Germinal center (tissue), 1 donor: Measurements from ENCODE around the gene EIF3K.
"Not testable (repeated sequence)": the region's sequence is repeated elsewhere in the genome, so short reads cannot be mapped to it uniquely, and the experiment has no call there.

Experiments used
- DNase-seq: peaks from one replicate; pipeline ENCODE4 v3.0.0; 2012; ENCODE audit warnings: mixed read lengths, low spot score

Gene EIF3K

DNA sequence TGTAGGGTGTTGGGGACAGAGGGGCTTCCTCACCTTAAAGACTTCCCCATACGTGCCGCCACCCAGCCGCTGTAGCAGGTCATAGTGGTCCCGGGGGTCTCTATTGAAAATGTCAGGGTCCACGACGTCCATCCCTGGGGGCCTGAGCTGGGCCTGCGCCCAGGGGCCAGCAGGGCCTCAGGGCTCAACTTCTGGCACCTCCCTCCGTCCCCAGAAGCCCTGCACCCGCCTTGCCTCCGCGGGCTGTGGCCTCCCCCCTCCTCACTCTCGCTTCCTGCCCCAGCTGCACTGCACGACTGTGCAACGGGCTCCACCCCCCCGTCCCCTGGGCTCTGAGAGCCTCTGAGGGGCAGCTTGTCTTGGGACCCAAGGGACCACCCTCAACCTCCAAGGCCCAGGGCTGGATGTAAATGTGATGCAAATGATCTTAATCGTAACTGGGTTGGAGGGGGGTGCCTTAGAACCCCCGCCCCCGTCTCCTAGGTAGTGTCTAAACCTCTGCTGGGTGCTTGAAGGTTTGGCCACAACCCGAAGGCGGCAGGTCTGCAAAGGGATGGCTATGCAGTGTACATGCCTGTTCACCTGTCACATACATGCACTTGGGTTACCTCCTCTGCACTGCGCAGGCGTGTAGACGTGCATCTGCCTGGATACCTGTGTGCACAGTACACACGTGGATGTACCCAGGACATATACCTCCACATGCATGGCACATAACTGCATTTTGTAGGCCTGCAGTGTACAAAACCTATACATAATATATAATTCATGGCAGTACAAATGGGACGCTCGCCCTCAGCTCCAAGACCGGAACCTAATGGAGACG lies 1.0 kb upstream of the EIF3K start, which contains the start of gene MAP4K1:
Gene MAP4K1, minus strand, starts transcription at position 190 of the 826 bp plus-strand sequence. Its CDS starts 58 bp downstream, at position 132.
- peak; percentile 90 for DNase-seq

DNA sequence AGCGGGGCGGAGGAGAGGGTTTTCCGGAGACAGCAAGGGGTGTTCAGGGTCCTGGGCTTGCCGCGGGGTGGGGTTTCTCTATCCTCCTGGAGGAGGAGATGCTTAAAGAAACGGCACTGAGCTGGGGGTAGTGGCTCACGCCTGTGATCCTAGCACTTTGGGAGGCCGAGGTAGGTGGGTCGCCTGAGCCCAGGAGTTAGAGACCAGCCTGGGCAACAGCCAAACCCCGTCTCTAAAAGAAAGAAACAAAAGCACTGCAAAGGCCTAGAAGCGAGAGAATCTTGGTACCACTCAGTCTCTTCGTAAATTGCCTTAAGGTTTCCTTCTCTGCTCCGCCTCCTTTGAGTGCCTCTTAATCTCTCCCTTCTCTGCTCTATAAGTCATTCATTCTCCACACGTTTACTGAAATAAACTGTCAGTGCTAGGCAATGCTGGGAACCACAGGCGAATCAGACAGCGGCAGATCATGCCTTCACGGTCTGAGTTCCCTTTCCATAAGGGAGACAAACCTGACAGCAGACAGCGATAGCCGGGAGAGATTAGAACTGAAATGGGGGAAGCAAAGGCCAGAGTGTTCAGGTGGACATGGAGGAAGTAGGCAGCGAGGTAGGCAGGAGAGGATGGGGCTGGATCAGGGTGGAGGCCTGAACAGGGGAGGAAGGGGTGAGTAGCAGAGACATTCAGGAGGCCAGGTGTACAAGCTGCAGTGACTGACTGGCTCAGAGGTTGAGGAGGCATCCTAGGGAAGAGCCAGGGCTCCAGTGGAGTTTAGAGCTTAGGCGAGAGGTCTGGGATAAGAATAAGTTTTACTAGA lies 580 bp downstream of the EIF3K start:
- DNase-seq: no peak

- no peak for DNase-seq
Observed at GRCh38 chr19:38624822-38625221, 5.8 kb downstream of the EIF3K start.

DNA sequence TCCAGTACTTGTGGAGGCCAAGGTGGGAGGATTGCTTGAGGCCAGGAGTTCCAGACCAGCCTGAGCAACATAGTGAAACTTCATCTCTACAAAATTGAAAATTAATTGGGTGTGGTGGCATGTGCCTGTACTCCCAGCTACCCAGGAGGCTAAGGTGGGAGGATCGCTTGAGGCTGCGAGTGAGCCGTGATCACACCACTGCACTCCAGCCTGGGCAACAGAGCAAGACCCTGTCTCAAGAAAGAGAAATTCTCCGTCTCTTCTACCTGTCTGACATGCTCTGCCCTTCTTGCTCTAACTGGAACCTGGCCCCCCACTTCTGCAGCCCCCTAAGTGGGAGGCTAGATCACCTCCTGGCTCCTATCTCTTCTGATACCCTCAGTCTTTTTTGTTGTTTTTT lies 7.4 kb downstream of the EIF3K start:
- DNase-seq: no peak

- no peak for DNase-seq
Observed at GRCh38 chr19:38629568-38629967, 10.6 kb downstream of the EIF3K start.

GRCh38 chr19:38631301-38631700 lies 12.3 kb downstream of the EIF3K start:
- not testable (repeated sequence) for DNase-seq

DNA sequence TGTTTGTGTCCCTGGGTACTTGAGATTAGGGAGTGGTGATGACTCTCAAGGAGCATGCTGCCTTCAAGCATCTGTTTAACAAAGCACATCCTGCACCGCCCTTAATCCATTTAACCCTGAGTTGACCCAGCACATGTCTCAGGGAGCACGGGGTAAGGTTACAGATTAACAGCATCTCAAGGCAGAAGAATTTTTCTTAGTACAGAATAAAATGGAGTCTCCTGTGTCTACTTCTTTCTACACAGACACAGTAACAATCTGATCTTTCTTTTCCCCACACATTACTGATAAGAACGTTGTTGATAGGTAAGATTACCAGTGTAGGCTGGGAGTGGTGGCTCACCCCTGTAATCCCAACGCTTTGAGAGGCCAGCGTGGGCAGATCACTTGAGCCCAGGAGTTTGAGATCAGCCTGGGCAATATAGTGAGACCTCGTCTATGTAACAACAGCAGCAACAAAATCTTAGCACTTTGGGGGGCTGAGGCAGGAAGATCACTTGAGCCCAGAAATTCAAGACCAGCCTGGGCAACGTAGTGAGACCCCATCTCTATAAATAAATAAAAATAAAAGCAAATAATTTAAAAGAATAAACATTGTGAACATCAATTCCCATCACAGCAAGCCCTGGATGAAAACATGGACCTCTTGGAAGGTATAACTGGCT lies 13.0 kb downstream of the EIF3K start:
- not testable (repeated sequence) for DNase-seq

- DNase-seq: no peak
Observed at GRCh38 chr19:38632476-38633213, 13.7 kb downstream of the EIF3K start.

- peak; percentile 84 for DNase-seq
Observed at GRCh38 chr19:38634757-38635482, 15.9 kb downstream of the EIF3K start.

GRCh38 chr19:38635483-38636399 lies 16.8 kb downstream of the EIF3K start:
- DNase-seq: no peak

GRCh38 chr19:38638461-38638860 lies 19.5 kb downstream of the EIF3K start:
- DNase-seq: no peak

DNA sequence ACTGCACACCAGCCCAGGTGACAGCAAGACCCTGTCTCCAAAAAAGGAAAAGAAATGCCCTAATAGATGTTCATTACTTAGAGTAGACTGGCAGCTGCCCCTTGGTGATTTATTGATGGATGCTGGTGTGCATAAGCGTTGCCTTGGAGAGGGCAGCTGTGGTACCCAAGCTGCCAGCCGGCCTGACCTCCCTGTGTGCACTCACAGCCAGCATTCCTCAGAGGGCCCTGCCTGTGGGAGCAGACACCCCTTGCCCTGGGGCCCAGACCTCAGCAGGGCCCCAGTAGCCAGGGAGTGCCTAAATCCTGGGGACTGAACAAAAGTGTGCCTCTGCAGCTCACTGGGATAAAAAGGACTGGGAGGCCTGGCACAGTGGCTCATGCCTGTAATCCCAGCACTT lies 20.7 kb downstream of the EIF3K start:
- DNase-seq: no peak

- no peak for DNase-seq
Observed at GRCh38 chr19:38640368-38640767, 21.4 kb downstream of the EIF3K start.

- DNase-seq: no peak
Observed at GRCh38 chr19:38642176-38642575, 23.2 kb downstream of the EIF3K start.

GRCh38 chr19:38644719-38645118 lies 25.7 kb downstream of the EIF3K start:
- no peak for DNase-seq

GRCh38 chr19:38647368-38647965 lies 28.5 kb downstream of the EIF3K start, which contains the start of gene ACTN4:
TSS of gene ACTN4 (plus strand) at chr19:38647649. CDS start at chr19:38647746, 97 bp downstream.
- peak; percentile 99 for DNase-seq

DNA sequence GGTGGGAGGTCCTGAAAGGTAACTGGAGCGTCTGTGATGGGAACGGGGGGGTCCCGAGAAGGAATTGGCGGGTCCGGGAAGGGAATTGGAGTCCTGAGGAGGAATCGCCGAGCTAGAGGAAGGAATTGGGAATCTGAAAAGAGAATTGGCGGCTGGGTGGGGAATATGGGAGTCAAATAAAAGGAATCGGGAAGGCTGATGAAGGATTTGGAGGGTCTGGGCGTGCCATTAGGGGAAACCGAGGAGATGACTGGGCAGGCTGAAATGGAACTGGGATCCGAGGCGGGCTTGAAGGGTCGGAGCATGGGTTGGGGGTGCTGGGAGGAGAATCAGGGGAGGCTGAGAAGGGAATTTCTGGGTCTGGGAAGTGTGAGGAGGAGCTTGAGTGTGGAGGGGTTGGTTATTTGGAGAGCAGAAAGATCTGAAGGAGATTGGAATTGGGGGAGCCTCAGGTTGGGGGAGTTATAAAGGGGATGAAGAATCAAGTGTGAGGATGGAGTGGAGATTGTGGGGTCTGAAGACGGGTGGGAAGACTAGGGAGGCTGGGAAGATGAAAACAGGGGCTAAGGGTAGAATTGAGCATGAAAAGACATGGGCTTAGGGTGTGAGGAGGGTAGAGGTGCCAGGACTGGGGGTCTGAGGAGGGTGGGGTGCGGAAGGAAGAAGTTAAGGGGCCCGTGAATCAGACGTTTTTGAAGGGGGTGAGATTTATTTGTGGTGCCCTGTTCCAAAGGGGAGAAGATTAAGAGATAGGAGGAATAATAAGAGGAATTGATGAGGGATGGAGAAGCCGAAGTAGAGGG lies 29.2 kb downstream of the EIF3K start:
- DNase-seq: no peak

DNA sequence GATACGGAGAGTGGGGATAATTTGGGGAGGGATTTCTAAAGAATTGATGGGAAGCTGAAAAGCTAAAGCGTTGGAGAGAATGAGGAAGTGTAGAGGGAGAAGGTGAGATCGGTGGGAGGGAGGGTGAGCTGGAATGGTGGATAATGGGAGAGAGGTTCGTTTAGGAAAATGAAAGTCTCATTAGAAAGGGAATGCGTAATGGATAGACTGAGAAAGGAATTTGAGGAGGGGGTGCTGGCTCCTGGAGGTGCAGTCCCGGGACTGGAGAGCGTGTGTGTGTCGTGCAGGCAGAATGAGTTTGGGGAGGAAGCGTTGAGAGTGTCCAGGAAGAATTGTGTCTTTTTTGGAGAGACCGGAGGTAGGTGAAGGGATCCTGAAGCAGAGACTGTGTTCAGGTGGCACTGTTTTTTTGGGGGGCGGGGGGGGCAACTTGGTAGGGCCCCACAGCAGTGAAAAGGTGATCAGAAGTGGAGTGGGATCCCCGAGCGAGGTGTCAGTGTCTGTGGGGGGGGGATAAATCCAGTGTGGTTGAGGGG lies 29.8 kb downstream of the EIF3K start:
- no peak for DNase-seq
